ENCODE results near the gene RAB44. TPM values are rescaled to one million over a fixed set of nuclear protein-coding genes. Genes with fewer than 3 reads are reported as not detected.

The RAB44 gene
- total RNA-seq, 1 donor from 2014 or later = not detected

- Mint-ChIP-seq H3K4me1 (ENCODE audit: unreplicated experiment) (no peaks in the 10 kb centered on the region), H3K27ac (no peak overlapping the region), H3K9me3 (no peaks in the 10 kb centered on the region), H3K27me3 (no peaks in the 10 kb centered on the region), H3K4me3 (no peak overlapping the region), H3K36me3 (peaks cover 6% of the 10 kb centered on the region)
- TF ChIP-seq CTCF (conservative IDR thresholded peaks at IDR 0.05) = no peak
- DNase-seq (ENCODE audit: extremely low spot score, unreplicated experiment) = no peak
Observed at GRCh38 chr6:36688063-36688738, 9.4 kb upstream of the RAB44 start.

- H3K4me3 Mint-ChIP-seq = no peak overlapping the region
- H3K27me3 Mint-ChIP-seq = no peaks in the 10 kb centered on the region
- no peak for TF ChIP-seq CTCF (conservative IDR thresholded peaks at IDR 0.05)
- peaks cover 6% of the 10 kb centered on the region for H3K36me3 Mint-ChIP-seq
- no peak for DNase-seq (ENCODE audit: extremely low spot score, unreplicated experiment)
- no peaks in the 10 kb centered on the region for H3K9me3 Mint-ChIP-seq
- no peaks in the 10 kb centered on the region for H3K4me1 Mint-ChIP-seq (ENCODE audit: unreplicated experiment)
- no peak overlapping the region for H3K27ac Mint-ChIP-seq
Observed at GRCh38 chr6:36688739-36689075, 8.9 kb upstream of the RAB44 start.

DNA sequence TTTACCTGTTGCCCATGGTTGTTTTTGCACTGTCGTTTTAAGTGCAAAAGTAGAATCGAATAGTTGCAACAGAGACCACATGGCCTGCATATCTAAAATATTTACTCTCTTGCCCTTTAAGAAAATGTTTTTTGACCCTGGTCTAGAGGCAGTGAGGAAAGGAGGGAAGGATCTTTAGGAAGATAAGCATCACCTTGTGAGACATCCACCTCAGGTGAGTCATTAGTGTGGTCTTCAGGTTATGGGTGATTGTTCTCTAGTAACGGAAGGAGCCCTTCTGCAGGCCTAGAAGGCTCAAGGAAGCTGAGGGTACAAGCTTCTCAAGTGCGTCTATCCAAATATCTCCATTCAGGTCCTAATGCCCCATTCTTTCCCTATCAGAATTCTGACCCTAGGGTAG is 6.6 kb upstream of the RAB44 start:
- Mint-ChIP-seq H3K4me3 (no peak overlapping the region), H3K27me3 (no peaks in the 10 kb centered on the region), H3K4me1 (ENCODE audit: unreplicated experiment) (no peaks in the 10 kb centered on the region), H3K36me3 (peaks cover 1% of the 10 kb centered on the region), H3K9me3 (no peaks in the 10 kb centered on the region), H3K27ac (no peak overlapping the region)
- DNase-seq (ENCODE audit: extremely low spot score, unreplicated experiment) = no peak
- no peak for TF ChIP-seq CTCF (conservative IDR thresholded peaks at IDR 0.05)

- Mint-ChIP-seq H3K27ac (no peak overlapping the region), H3K4me3 (no peak overlapping the region), H3K4me1 (ENCODE audit: unreplicated experiment) (no peaks in the 10 kb centered on the region), H3K9me3 (no peaks in the 10 kb centered on the region), H3K36me3 (no peaks in the 10 kb centered on the region), H3K27me3 (no peaks in the 10 kb centered on the region)
- DNase-seq (ENCODE audit: extremely low spot score, unreplicated experiment) = no peak
- no peak for TF ChIP-seq CTCF (conservative IDR thresholded peaks at IDR 0.05)
Observed at GRCh38 chr6:36691612-36692011, 6.0 kb upstream of the RAB44 start.

DNA sequence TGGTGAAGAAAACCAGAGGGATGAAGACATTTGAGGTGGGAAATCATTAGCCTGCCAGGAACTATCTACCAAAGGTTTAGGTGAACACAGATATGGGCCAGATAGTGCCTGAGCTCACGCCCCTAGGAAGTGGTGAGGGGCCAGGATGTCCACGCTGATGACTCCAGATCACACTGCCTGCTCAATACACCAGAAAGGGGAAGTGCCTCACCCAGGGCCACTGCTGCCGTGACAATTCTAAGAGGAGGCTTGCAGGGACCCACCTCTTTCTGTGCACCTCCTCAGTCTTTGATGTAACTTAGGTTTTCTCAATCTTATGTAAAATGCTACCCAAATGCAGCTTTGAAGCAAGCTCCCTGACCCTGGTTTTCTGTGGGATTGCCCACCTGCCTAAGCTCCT is 5.4 kb upstream of the RAB44 start:
- DNase-seq (ENCODE audit: extremely low spot score, unreplicated experiment) = no peak
- Mint-ChIP-seq H3K27me3 (no peaks in the 10 kb centered on the region), H3K9me3 (no peaks in the 10 kb centered on the region), H3K4me3 (no peak overlapping the region), H3K27ac (no peak overlapping the region), H3K36me3 (no peaks in the 10 kb centered on the region), H3K4me1 (ENCODE audit: unreplicated experiment) (no peaks in the 10 kb centered on the region)
- no peak for TF ChIP-seq CTCF (conservative IDR thresholded peaks at IDR 0.05)

Data from type B pancreatic cell (in vitro differentiated cells).